ENCODE results near the gene GFRA1.

The GFRA1 gene

GRCh38 chr10:116155191-116155590, 117.8 kb downstream of the GFRA1 start:
- H3K4me3 ChIP-seq (ENCODE audit: low read depth, low read length): no peak overlapping the region
- TF ChIP-seq CTCF (IDR thresholded peaks at IDR 0.05; ENCODE audit: low read depth, low read length): no peak

- TF ChIP-seq CTCF (IDR thresholded peaks at IDR 0.05; ENCODE audit: low read depth, low read length): no peak
- H3K4me3 ChIP-seq (ENCODE audit: low read depth, low read length): no peak overlapping the region
Measured at GRCh38 chr10:116154651-116155050, 118.4 kb downstream of the GFRA1 start.

- no peak for TF ChIP-seq CTCF (IDR thresholded peaks at IDR 0.05; ENCODE audit: low read depth, low read length)
- H3K4me3 ChIP-seq (ENCODE audit: low read depth, low read length): no peak overlapping the region
Measured at GRCh38 chr10:116151076-116151475, 121.9 kb downstream of the GFRA1 start.

GRCh38 chr10:116150606-116151005, 122.4 kb downstream of the GFRA1 start:
- no peak overlapping the region for H3K4me3 ChIP-seq (ENCODE audit: low read depth, low read length)
- no peak for TF ChIP-seq CTCF (IDR thresholded peaks at IDR 0.05; ENCODE audit: low read depth, low read length)

- no peak for TF ChIP-seq CTCF (IDR thresholded peaks at IDR 0.05; ENCODE audit: low read depth, low read length)
- no peak overlapping the region for H3K4me3 ChIP-seq (ENCODE audit: low read depth, low read length)
Measured at GRCh38 chr10:116147147-116147905, 125.7 kb downstream of the GFRA1 start.

- no peak overlapping the region for H3K4me3 ChIP-seq (ENCODE audit: low read depth, low read length)
- no peak for TF ChIP-seq CTCF (IDR thresholded peaks at IDR 0.05; ENCODE audit: low read depth, low read length)
Measured at GRCh38 chr10:116146372-116147140, 126.5 kb downstream of the GFRA1 start.

- no peak for TF ChIP-seq CTCF (IDR thresholded peaks at IDR 0.05; ENCODE audit: low read depth, low read length)
- H3K4me3 ChIP-seq (ENCODE audit: low read depth, low read length): no peak overlapping the region
Measured at GRCh38 chr10:116143673-116144222, 129.3 kb downstream of the GFRA1 start.
